Cardiac muscle cell (in vitro differentiated cells and primary cell): Measurements from ENCODE around the gene HSD17B11. TPM values are rescaled to one million over a fixed set of nuclear protein-coding genes. Genes with fewer than 3 reads are reported as not detected.

Experiments
- DNase-seq, 2 donors: peaks; one replicate each; pipeline versions ENCODE4 v3.0.0 to v3.0.0-alpha.2; 2010 to 2017; ENCODE audit warnings: low read depth in 1 of 2, low spot score in 1 of 2
- H3K27ac ChIP-seq: fragments of 200-600 bp; sonication (generic); 2 replicates; pipeline ENCODE4 v1.5.1; 2016
- H3K27me3 ChIP-seq: fragments of 200-600 bp; sonication (generic); 2 replicates; pipeline ENCODE4 v1.6.0; 2016; ENCODE audit warnings: control low read depth
- H3K36me3 ChIP-seq: fragments of 200-600 bp; sonication (generic); 2 replicates; pipeline ENCODE4 v1.5.1; 2016; ENCODE audit warnings: control low read depth
- H3K4me1 ChIP-seq: fragments of 200-600 bp; sonication (generic); 2 replicates; pipeline ENCODE4 v1.8.1; 2017; ENCODE audit warnings: low read depth, mild to moderate bottlenecking, mixed run types
- H3K4me3 ChIP-seq: fragments of 200-600 bp; sonication (generic); 2 replicates; pipeline ENCODE4 v1.5.1; 2016; ENCODE audit warnings: mild to moderate bottlenecking
- H3K9me3 ChIP-seq: fragments of 200-600 bp; sonication (generic); 2 replicates; pipeline ENCODE4 v1.5.1; 2017; ENCODE audit warnings: low read depth, mild to moderate bottlenecking, control low read depth
- polyA plus RNA-seq: library from polyadenylated mRNA; unstranded; fragments of >200 nt; fragmentation: Nextera tagmentation; extraction: Ambion mirVana; gene quantifications from 2 replicates; pipeline ENCODE4 v1.2.1, GENCODE V29; 2016
- total RNA-seq: library from RNA; depleted of rRNA; stranded (reverse); fragments of >200 nt; gene quantifications from 2 replicates; pipeline ENCODE4 v1.2.3, GENCODE V29; 2016
- TF ChIP-seq, protein P1 (sequence below): IDR thresholded peaks from 2 replicates; pipeline ENCODE4 v1.5.1; 2012; ENCODE audit warnings: low read depth, mild to moderate bottlenecking, low read length

The HSD17B11 gene
- total and polyA plus RNA-seq, 2 experiments from 2014 or later: 17.4 to 18.9 TPM

DNA sequence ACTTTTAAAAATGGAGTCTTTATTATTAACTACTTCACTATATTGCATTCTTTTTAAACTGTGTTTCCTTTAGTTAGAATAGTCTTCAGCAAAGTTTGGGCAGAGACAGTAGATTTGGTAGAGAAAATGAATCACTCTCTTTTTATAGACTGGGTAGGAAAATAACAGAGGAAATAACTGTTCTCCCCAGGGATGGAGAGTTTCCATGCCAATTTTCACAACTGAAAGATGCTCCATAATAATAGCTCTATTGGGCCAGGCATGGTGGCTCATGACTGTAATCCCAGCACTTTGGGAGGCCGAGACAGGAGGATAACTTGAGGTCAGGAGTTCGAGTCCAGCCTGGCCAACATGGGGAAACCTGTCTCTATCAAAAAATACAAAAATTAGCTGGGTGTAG lies 81.4 kb downstream of the HSD17B11 start:
- no peaks in the 10 kb centered on the region for H3K27me3 ChIP-seq
- TF ChIP-seq, protein P1, sequence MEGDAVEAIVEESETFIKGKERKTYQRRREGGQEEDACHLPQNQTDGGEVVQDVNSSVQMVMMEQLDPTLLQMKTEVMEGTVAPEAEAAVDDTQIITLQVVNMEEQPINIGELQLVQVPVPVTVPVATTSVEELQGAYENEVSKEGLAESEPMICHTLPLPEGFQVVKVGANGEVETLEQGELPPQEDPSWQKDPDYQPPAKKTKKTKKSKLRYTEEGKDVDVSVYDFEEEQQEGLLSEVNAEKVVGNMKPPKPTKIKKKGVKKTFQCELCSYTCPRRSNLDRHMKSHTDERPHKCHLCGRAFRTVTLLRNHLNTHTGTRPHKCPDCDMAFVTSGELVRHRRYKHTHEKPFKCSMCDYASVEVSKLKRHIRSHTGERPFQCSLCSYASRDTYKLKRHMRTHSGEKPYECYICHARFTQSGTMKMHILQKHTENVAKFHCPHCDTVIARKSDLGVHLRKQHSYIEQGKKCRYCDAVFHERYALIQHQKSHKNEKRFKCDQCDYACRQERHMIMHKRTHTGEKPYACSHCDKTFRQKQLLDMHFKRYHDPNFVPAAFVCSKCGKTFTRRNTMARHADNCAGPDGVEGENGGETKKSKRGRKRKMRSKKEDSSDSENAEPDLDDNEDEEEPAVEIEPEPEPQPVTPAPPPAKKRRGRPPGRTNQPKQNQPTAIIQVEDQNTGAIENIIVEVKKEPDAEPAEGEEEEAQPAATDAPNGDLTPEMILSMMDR: no peak
- no peaks in the 10 kb centered on the region for H3K9me3 ChIP-seq

DNA sequence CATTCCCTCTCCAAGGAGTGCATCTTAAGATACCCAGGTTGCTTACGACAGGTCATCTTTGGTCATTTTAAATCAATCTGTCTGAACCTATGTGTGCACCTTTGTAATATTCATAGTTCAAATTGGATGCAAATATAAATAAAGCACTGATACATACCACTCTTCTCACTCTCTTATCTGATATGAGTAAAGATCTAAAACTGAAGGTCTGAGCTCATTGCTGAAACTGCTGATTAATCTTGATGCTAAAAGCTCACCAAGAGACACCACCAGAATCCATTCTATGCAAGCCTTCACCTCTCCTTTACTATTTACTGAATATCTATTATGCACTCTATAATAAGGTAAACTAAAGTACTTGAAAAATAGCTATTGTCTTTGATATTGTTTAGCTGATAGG lies 84.9 kb downstream of the HSD17B11 start:
- no peaks in the 10 kb centered on the region for H3K36me3 ChIP-seq
- H3K27me3 ChIP-seq: no peaks in the 10 kb centered on the region
- H3K4me1 ChIP-seq: no peaks in the 10 kb centered on the region
- no peak for DNase-seq
- H3K27ac ChIP-seq: no peak overlapping the region
- H3K4me3 ChIP-seq: no peak overlapping the region
- TF ChIP-seq, protein P1: no peak
- no peaks in the 10 kb centered on the region for H3K9me3 ChIP-seq

More for the DNA sequence above, 81.4 kb downstream of the HSD17B11 start:
- H3K27ac ChIP-seq: no peak overlapping the region
- peak in 1 of 2 donors; percentile 76 for DNase-seq
- no peak overlapping the region for H3K4me3 ChIP-seq
- H3K36me3 ChIP-seq: no peaks in the 10 kb centered on the region
- no peaks in the 10 kb centered on the region for H3K4me1 ChIP-seq

DNA sequence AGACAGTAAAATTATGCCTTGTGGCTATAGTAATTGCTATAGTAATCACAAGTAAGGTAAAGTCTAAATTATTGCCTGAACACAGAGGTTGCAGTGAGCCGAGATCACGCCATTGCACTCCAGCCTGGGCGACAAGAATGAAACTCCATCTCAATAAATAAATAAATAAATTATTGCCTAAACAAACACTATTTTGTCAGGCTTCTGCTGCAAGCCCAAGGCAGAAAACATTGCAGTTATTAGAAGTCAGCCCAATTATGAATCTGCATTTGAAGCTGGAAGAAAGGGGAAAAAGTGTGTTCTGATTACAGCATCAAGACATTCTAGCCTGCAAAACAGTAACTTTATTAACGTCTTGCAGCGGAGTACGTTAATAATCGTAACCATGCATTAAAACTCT lies 85.4 kb downstream of the HSD17B11 start:
- no peak for DNase-seq
- TF ChIP-seq, protein P1: no peak
- no peak overlapping the region for H3K27ac ChIP-seq
- H3K27me3 ChIP-seq: no peaks in the 10 kb centered on the region
- no peaks in the 10 kb centered on the region for H3K9me3 ChIP-seq
- H3K36me3 ChIP-seq: no peaks in the 10 kb centered on the region
- H3K4me1 ChIP-seq: no peaks in the 10 kb centered on the region
- H3K4me3 ChIP-seq: no peak overlapping the region

DNA sequence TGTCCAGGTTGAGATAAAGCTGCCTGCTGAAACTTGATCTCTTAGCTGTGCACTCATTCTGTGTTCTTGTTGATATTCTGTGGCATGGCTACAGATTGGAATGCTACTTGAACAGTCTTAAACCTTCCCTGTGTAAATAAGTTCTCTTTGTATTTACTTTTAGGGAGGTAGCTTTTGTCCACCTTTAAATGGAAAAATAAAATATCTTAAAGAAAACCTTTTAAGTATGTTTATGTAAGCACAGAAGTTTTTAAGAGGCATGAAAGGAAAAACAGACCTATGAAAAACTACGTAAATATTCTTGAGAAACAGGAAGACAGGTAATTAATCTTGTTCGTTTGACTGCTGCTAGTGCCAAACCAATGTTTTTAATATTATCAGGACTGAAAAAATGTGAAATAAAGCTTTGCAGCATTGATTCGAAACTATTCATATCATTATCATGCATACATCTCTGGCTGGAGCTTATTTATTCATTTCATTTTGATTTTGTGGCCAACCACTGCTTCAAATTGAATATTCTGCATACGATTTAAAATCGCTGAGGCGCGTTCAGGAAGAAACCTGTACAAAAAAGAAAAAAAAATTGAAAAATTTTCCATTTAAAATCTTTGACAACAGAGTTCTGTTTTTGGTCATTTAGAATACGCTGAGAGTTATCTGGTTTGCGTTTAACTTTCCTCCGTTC lies 86.1 kb downstream of the HSD17B11 start:
- peak in 1 of 2 donors; percentile 32 for DNase-seq
- H3K4me3 ChIP-seq: no peak overlapping the region

DNA sequence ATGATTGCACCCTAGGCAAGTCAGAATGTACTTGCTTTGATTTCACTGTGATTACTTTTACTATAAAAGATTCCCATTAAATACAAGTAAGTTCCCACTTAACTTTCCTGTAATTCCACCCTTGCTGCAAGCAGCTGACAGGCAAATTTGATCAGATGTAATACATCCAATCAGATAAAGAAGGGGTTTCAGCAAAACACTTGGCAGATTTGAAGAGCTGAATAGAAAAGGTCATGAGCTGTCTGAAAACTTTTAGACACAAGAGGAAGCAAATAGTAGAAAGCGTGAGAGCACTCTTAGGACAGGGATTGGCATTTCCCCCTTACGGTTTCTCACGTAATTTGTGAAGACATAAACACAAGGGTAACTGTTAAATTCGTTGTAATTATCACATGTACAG lies 91.1 kb downstream of the HSD17B11 start:
- DNase-seq: no peak
- Histone ChIP-seq H3K4me1 (no peaks in the 10 kb centered on the region), H3K36me3 (no peaks in the 10 kb centered on the region), H3K9me3 (no peaks in the 10 kb centered on the region), H3K4me3 (no peak overlapping the region), H3K27ac (no peak overlapping the region), H3K27me3 (no peaks in the 10 kb centered on the region)
- TF ChIP-seq, protein P1: no peak

More for the DNA sequence above, 86.1 kb downstream of the HSD17B11 start:
- Histone ChIP-seq H3K27me3 (no peaks in the 10 kb centered on the region), H3K36me3 (no peaks in the 10 kb centered on the region), H3K27ac (no peak overlapping the region), H3K9me3 (no peaks in the 10 kb centered on the region), H3K4me1 (no peaks in the 10 kb centered on the region)
- TF ChIP-seq, protein P1: no peak
